Psoas muscle (tissue), 8 donors: Measurements from ENCODE around the gene ACVR1B. TPM values are rescaled to one million over a fixed set of nuclear protein-coding genes. Genes with fewer than 3 reads are reported as not detected.

Source experiments
- ATAC-seq, 4 donors: fragments of 200-7000 bp; cut with Tn5 transposase; one replicate each; pipeline ENCODE4 v1.9.1; 2020; ENCODE audit warnings: moderate library complexity in 3 of 4, mild to moderate bottlenecking in 2 of 4
- DNase-seq, 2 donors: peaks; one replicate each; pipeline ENCODE4 v3.0.0-alpha.2; 2020
- H3K27ac ChIP-seq: fragments of 200-600 bp; one replicate; pipeline ENCODE4 v1.8.0; 2022
- H3K27me3 ChIP-seq, 3 donors: fragments of 200-600 bp in 1 of 3; one replicate each; pipeline versions ENCODE4 v1.6.1 to v1.8.0; 2013 to 2022; ENCODE audit warnings: low read length in 2 of 3, mild to moderate bottlenecking in 2 of 3, moderate library complexity in 1 of 3; ENCODE audit not compliant: insufficient read depth in 3 of 3
- H3K36me3 ChIP-seq, 2 donors: fragments of 200-600 bp in 1 of 2; one replicate each; pipeline versions ENCODE4 v1.6.1 to v1.8.0; 2013 to 2022; ENCODE audit warnings: low read depth in 1 of 2, mild to moderate bottlenecking in 1 of 2, moderate library complexity in 1 of 2; ENCODE audit not compliant: insufficient read depth in 1 of 2
- H3K4me1 ChIP-seq: fragments of 200-600 bp; one replicate; pipeline ENCODE4 v1.8.0; 2022
- H3K4me3 ChIP-seq: fragments of 200-600 bp; one replicate; pipeline ENCODE4 v1.8.0; 2022; ENCODE audit warnings: mild to moderate bottlenecking
- H3K9me3 ChIP-seq: fragments of 200-600 bp; one replicate; pipeline ENCODE4 v1.8.0; 2022
- CTCF ChIP-seq: fragments of 200-600 bp; IDR thresholded peaks from one replicate; pipeline ENCODE4 v1.8.0; 2022; ENCODE audit warnings: antibody characterized with exemption
- WGBS, 3 donors: extraction: QIAGEN DNeasy Blood & Tissue Kit; methylation state at CpG; one replicate each; pipeline versions ENCODE4 v1.1.6 to v1.1.7; 2013; 5-methylcytosine and 5-hydroxymethylcytosine counted together
- intact Hi-C, 2 donors: fragments of 100-400 bp; cut with DNase I; formaldehyde crosslinking; loops; one replicate each; pipeline versions ENCODE4 v1.11.0 to v1.14.2; 2022
- polyA plus RNA-seq, 3 donors: library from polyadenylated mRNA; stranded (reverse); fragments of 200-250 nt; gene quantifications; one replicate each; pipeline ENCODE4 v1.2.3, GENCODE V29; 2013
- total RNA-seq, 4 donors: library from RNA; stranded (reverse); fragmentation: NEBNext Ultra II Directional in 2 of 4; extraction: Animal tissue kit (Norgen Biotek cat#: 25700) in 2 of 4; gene quantifications; one replicate each; pipeline versions ENCODE4 v1.2.1 to v1.2.4, GENCODE V29; 2021 to 2023
- donor health status: healthy with polysubstance abuse.
- donor health status: DM: no; HTN: no; CAD: no; lungs with moderate emphysema.
- donor health status: Bipolar disorder and iron deficiency.
- donor health status: healthy.
- donor health status: DM: yes; HTN: yes; CAD: no.
- donor health status: DM: no; HTN: no; CAD: no.
- donor health status: DM: no; HTN: no; CAD: no.
- donor health status: DM: yes; HTN: yes; CAD: no.

The ACVR1B gene
- total and polyA plus RNA-seq, 7 donors: 5.8 to 16.6 (median 12.7) TPM

GRCh38 chr12:51934080-51934479 lies 17.4 kb upstream of the ACVR1B start:
- no peak for DNase-seq
- H3K36me3 ChIP-seq: no peaks in the 10 kb centered on the region
- ATAC-seq: no peak
- no peaks in the 10 kb centered on the region for H3K27me3 ChIP-seq
- no peak for TF ChIP-seq CTCF
- no peaks in the 10 kb centered on the region for H3K9me3 ChIP-seq
- no peak overlapping the region for H3K27ac ChIP-seq
- 94 to 98% (median 97%) methylated on average over 4 of the region's 4 CpGs for WGBS, 3 donors
- intact Hi-C loops: no loop called here
- no peak overlapping the region for H3K4me3 ChIP-seq
- H3K4me1 ChIP-seq: no peaks in the 10 kb centered on the region

GRCh38 chr12:51937926-51938325 lies 13.6 kb upstream of the ACVR1B start:
- no peak for TF ChIP-seq CTCF
- Histone ChIP-seq H3K27me3 (no peaks in the 10 kb centered on the region), H3K4me3 (no peak overlapping the region), H3K27ac (no peak overlapping the region), H3K36me3 (no peaks in the 10 kb centered on the region), H3K9me3 (no peaks in the 10 kb centered on the region), H3K4me1 (peaks cover 9% of the 10 kb centered on the region)
- intact Hi-C loops: no loop called here
- DNase-seq (no peak), ATAC-seq (no peak)
- 58 to 75% (median 60%) methylated on average over 2 of the region's 2 CpGs for WGBS, 3 donors

DNA sequence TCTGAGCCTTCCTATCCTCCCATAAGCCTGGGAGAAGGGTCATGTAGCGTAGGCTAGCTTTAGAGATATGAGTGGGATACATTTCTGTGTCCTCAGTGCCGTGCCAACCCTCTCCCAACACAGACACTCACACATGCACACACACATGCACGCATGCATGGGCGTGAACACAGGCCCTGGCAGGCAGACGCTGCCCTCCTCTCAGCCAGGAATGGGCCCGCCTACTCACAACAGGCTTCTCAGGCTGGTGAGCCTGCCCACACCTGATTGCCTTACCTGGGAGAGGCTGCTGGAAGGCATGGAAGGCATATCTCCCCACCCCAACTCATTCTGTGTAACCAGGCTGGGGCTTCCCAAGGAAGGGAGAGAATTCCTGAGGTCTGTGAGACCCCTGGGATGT lies 12.8 kb upstream of the ACVR1B start:
- no peak for TF ChIP-seq CTCF
- DNase-seq: no peak
- intact Hi-C loops: no loop called here
- no peaks in the 10 kb centered on the region for H3K27me3 ChIP-seq
- no peaks in the 10 kb centered on the region for H3K36me3 ChIP-seq
- no peak overlapping the region for H3K27ac ChIP-seq
- WGBS, 3 donors: 92 to 96% (median 94%) methylated on average over 6 of the region's 6 CpGs
- ATAC-seq: no peak
- H3K4me3 ChIP-seq: no peak overlapping the region
- peaks cover 2% of the 10 kb centered on the region for H3K9me3 ChIP-seq
- peaks cover 9% of the 10 kb centered on the region for H3K4me1 ChIP-seq

GRCh38 chr12:51941011-51941581 lies 10.4 kb upstream of the ACVR1B start:
- Histone ChIP-seq H3K9me3 (peaks cover 16% of the 10 kb centered on the region), H3K27ac (no peak overlapping the region), H3K36me3 (no peaks in the 10 kb centered on the region), H3K27me3 (no peaks in the 10 kb centered on the region), H3K4me1 (peaks cover 9% of the 10 kb centered on the region), H3K4me3 (peak overlapping the region; percentile 30)
- intact Hi-C loops: loop anchor here in 1 of 2 donors (5.0 kb wide), 1 partner anchor 36 kb away; no protein-coding TSS in a partner anchor
- ATAC-seq: peak in 3 of 4 donors; percentile 47 to 67 (median 60)
- no peak for TF ChIP-seq CTCF
- no peak for DNase-seq
- WGBS, 3 donors: 9 to 16% (median 13%) methylated on average over 15 of the region's 15 CpGs

GRCh38 chr12:51941604-51942003 lies 9.9 kb upstream of the ACVR1B start:
- H3K4me1 ChIP-seq: peaks cover 9% of the 10 kb centered on the region
- H3K9me3 ChIP-seq: peaks cover 16% of the 10 kb centered on the region
- H3K27ac ChIP-seq: no peak overlapping the region
- H3K27me3 ChIP-seq: no peaks in the 10 kb centered on the region
- TF ChIP-seq CTCF: no peak
- intact Hi-C loops: loop anchor here in 1 of 2 donors (5.0 kb wide), 1 partner anchor 36 kb away; no protein-coding TSS in a partner anchor
- DNase-seq (no peak), ATAC-seq (peak in 2 of 4 donors; percentile 27 to 35)
- no peak overlapping the region for H3K4me3 ChIP-seq
- H3K36me3 ChIP-seq: no peaks in the 10 kb centered on the region
- WGBS, 3 donors: 31 to 55% (median 38%) methylated on average over 4 of the region's 4 CpGs
